GM18498 (cell line): ENCODE measurements around the gene AMOTL2.
A peak's percentile ranks its signal among the peaks of the same experiment; 100 is the strongest.

ENCODE experiments used
- ATAC-seq: cut with Tn5 transposase; IDR thresholded peaks from one replicate; pipeline ENCODE4 v1.9.1; 2021; ENCODE audit warnings: mild to moderate bottlenecking, moderate library complexity; ENCODE audit not compliant: unreplicated experiment

AMOTL2 gene

GRCh38 chr3:134318166-134318565, 56.1 kb downstream of the AMOTL2 start:
- no peak for ATAC-seq

- no peak for ATAC-seq
Measured at GRCh38 chr3:134317106-134317947, 56.9 kb downstream of the AMOTL2 start.

GRCh38 chr3:134315286-134316106, 58.8 kb downstream of the AMOTL2 start:
- no peak for ATAC-seq

GRCh38 chr3:134314588-134315285, 59.5 kb downstream of the AMOTL2 start:
- ATAC-seq = no peak

- no peak for ATAC-seq
Measured at GRCh38 chr3:134313847-134314587, 60.2 kb downstream of the AMOTL2 start.

- ATAC-seq = no peak
Measured at GRCh38 chr3:134312873-134313846, 61.1 kb downstream of the AMOTL2 start.

- no peak for ATAC-seq
Measured at GRCh38 chr3:134312072-134312872, 62.0 kb downstream of the AMOTL2 start.

GRCh38 chr3:134311693-134312071, 62.6 kb downstream of the AMOTL2 start:
- no peak for ATAC-seq

- ATAC-seq = no peak
Measured at GRCh38 chr3:134311265-134311664, 63.0 kb downstream of the AMOTL2 start.

- ATAC-seq = no peak
Measured at GRCh38 chr3:134309987-134310700, 64.1 kb downstream of the AMOTL2 start.

- ATAC-seq = peak; percentile 60
Measured at GRCh38 chr3:134308350-134308891, 65.8 kb downstream of the AMOTL2 start.

- no peak for ATAC-seq
Measured at GRCh38 chr3:134307425-134307824, 66.8 kb downstream of the AMOTL2 start.

- ATAC-seq = no peak
Measured at GRCh38 chr3:134306320-134306719, 67.9 kb downstream of the AMOTL2 start.
